GM18861 (cell line): ENCODE results near the gene NCS1.

ENCODE experiments used
- ATAC-seq: cut with Tn5 transposase; IDR thresholded peaks from one replicate; pipeline ENCODE4 v1.9.1; 2021; ENCODE audit not compliant: unreplicated experiment

The NCS1 gene

DNA sequence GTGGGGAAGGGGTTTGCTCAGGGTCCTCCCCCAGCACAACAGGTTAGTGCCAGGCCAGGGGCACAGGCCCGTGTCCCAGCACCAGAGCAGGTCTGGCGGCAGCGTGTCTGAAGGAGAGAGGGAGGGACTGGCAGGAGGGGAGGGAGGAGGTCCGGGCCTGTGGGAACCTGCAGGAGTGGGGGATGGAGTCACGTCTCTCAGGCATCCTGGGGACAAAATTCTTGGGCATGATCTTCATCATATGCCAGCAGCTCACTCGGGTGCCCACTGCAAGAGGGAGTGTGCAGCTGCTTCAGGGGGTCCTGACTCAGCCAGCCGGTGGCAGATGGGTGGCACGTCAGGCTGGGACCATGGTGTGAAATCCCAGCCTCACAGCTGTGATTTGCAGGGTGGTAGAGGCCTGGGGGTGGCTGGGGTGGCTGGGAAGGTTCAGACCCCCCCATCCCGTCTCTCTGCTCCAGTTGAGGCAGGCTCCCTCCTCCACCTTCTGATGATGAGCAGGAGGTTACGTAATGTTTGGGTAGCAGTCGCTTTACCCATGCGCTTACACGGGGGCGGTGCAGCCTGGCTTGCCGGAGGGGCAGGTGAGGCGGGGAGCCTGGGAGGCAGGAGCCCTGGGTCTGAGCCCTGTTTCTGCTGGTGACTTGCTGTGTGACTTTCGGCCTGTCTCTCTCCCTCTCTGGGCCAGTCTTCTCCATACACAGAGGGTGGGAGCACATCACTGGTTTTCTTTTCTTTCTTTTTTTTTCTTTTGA, 40.5 kb downstream of the NCS1 start:
- ATAC-seq = no peak

DNA sequence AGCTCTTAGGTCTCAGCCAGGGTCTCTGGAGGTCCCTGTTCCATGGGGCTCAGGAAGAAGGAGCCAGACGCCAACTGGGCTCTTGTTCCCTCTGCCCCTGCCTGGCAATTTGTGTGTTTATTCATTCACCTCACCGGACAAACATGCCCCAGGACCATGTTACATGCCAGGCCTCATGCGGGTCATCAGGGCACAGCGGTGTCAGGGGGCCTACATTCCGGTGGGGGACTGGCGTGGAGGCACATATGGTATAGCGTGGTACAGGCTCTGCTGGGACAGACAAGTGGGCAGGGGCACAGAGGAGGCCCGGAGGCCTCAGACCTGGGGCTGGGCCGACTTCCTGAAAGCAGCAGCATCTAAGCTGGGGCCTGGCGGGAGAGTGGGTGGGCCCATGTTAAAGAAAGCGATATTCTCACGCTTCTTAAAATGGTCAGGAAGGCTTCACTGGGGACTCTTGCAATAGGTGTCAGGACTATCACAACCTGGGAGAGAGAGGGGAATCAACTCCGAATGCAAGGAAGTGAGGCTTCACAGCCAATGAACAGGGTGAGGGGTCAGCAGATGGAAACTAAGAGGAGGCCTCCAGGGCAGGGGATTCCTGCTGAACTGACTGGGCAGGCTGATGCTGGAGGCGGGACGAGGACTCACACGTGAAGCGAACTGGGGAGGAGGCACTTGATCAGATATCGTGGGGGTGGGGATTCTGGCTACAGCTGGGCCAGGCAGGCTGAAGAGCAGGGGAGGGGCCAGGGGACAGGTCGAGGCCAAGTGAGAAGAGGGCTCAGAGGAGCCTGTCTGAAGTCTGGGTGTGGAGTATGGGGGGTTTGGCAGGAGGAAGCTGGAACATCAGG, 41.9 kb downstream of the NCS1 start:
- ATAC-seq = no peak

DNA sequence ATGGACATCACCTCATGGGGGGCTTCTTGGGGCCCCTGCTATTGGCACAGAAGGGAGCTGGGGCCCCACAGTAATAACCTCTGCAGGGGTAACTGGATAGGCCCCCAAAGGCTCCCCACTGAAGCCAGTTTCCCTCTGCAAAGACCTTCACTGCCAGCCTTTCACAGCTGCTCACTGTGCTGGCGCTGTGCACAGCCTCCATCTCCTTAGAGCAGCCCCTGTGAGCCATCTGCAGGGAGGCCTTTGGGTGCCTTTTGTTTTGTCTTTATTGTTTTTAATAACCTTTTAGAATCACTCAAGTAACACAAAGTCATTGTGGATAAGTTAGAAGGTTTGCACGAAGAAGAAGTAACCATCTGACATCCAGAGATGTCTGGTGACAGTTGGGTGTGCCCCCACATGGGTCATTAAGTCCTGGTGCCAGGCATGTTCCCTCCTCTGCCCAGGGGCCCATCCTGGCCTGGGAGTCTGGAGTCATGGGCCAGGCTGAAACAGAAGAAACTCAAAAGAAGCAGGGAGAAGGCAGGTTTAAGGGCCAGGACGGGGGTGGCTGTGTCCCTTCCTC, 42.7 kb downstream of the NCS1 start:
- no peak for ATAC-seq

DNA sequence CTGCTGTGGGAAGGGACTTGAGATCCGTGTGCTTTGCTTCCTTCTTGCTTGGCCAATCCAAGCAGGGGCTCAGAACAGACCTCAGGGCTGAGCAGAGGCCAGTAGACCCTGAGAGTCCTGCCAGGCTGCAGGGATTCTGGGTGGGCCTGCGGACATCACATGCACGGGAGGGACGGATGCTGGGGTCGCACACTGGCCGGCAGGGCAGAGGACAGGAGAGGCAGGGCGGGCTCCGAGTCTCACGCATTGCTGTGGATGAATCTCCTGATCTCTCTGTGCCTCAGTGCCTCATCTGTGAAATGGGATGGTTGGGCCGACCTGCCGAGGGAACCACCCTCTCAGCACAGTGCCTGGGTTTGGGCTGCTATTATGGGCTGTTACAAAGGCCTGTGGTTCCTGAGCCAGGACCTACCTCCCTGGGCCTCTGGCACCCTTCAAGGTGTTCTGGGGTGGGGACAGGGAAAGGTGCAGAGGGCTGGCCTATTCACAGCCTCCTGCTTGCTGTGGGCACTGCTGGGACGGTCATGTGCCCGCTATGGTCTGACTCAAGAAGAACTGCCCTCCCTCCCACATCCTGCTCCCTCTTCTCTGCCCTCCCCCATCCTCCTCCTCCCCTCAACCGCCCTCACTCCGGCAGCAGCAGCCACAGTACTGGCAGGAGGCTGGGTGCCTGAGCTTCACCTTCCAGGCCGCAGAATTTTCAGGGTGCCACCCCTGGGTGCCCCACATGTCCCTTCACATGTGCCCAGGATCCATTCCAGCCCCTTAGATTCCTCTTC, 43.3 kb downstream of the NCS1 start:
- no peak for ATAC-seq

DNA sequence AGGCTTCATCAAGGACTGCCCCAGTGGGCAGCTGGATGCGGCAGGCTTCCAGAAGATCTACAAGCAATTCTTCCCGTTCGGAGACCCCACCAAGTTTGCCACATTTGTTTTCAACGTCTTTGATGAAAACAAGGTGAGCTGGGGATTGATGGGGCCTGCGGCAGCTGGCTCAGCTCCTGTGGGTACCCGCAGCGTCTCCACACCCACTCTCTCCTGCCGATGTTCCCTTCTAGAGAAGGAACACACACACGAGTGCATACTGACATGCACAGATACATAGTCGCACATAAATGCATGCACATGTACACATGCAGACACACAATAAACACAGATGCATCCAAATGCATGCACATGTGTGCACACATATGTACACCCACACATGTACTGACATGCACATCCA, 45.6 kb downstream of the NCS1 start:
- ATAC-seq = no peak

DNA sequence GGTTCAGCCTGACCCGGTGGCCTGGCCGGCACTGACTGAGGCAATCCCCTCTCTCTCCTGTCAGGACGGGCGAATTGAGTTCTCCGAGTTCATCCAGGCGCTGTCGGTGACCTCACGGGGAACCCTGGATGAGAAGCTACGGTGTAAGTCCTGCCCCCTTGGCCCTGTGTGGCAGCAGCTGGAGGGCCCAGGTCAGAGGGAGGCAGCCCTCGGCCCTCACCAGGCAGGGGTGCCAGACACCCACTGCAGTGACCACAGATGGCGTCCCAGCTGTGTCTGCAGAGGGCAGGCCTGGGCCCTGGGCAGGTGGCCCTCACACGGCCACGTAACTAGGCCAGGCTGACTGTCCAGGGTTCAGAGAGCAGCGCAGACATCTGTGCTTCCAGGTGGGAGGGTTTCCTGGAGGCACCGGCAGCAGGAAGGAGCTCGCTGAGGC, 47.5 kb downstream of the NCS1 start:
- no peak for ATAC-seq

DNA sequence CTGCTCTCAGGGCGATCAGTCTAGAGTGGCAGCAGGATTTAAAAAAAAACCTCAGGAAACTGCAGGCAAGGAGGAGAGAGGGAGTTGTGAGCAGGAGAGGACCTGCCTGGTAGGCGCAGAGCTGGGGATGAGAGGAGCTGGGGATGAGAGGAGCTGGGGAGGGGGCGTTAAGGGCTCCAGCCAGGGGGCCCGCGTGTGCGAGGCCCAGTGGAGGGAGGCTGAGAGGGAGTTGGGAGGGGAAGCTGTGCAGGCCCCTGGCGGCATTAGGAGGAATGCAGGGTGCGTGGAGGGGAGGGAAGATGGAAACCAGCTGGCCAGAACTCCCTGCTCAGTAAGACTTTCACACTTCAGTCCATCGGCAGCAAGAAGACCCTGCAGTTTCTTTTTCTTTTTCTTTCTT, 48.1 kb downstream of the NCS1 start:
- ATAC-seq = no peak

DNA sequence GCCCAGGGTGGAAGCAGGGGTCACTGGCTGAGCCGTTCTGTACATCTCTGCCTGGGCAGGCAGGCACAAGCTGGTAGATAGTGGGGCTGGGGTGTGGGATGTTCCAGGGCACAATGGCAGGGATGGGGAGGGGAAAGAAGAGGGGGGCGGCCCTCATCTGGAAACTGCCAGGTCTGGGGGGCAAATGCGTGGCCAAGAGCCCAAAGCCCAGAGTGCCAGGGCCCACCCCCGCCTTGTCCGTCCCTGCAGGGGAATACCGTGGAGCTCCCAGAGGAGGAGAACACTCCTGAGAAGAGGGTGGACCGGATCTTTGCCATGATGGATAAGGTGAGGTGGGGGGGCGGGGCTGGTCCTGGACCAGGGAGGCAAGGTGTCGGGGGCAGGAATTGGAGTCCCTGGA, 50.6 kb downstream of the NCS1 start:
- no peak for ATAC-seq

DNA sequence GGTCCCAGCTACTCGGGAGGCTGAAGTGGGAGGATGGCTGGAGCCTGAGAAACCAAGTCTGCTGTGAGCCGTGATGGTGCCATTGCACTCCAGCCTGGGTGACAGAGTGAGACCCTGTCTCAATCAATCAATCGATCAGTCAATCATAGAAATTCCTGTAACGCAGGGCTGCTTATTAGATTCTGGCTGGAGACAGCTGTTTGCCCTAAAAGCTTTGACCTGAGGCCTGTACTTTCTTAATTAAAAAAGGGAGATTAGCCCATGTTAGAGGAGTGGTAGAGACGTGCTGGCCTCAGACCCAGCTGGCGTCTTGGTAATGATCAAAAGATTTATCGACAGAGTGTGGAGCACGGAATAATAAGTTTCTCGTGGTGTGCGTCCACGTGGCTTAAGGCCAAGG, 52.9 kb downstream of the NCS1 start:
- ATAC-seq = no peak

DNA sequence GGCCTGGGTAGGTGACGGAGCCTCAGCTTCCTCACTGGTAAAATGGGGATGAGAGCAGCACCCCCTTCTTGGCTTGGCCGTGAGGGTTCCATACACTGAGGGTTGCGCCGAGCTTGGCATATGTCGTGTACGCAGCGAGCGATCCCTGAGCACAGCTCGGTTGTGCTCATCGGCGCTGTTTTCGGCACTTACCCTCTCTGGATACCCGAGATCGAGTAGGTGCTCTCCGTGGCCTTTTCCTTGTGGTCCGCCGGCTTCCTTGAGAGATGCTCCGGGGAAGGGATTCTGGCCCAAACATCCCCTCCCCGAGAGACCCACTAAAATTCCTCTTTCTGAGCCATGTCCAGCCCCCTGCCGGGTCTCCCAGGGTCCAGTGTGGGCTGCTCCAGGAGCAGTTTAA, 53.4 kb downstream of the NCS1 start:
- no peak for ATAC-seq

DNA sequence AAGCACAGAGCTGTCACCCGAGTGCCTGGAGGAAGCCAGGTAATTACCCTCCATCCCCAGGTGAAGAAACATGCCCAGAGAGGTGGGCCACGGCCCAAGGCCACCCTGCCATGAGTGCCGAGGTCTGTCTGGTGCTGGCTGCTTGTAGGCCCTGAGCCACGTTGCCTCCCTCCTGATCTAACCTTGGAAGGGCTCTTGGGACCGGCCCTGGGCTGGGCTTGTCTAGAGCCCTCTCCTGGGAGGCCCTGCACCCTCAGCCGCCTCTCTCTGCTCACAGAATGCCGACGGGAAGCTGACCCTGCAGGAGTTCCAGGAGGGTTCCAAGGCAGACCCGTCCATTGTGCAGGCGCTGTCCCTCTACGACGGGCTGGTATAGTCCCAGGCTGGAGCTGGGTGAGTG, 53.9 kb downstream of the NCS1 start:
- ATAC-seq = no peak

DNA sequence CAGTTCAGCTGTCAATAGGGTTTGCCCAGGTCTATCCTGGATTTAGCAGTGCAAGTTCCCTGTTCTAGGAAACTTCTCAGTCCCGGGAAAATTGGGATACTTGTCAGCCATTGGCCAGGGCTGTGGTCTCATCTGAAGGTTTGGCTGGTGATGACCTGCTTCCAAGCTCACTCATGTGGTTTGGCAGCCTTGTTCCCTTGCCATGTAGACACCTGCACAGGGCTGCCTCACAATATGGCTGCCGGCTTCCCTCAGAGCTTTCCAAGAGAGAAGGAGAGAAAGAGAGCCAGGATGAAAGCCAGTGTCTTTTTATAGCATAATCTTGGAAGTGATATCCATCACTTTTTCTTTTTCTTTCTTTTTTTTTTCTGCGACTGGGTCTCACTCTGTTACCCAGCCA, 55.6 kb downstream of the NCS1 start:
- ATAC-seq = no peak

DNA sequence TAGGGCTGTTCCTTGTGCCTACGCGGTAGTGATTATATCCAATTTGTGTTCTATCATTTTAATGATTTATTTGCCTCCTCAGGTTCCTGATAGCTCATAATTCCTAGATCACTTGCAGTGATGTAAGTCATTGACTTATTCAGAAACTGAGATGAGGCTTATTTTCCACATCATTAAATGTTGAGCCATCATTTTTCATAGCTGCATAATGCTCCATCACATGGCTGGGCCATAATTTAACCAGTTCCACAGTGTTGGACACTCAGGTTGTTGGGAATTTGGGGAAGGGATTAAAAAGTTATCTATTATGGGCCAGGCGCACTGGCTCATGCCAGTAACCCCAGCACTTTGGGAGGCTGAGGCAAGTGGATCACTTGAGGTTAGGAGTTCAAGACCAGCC, 57.6 kb downstream of the NCS1 start:
- ATAC-seq = no peak

DNA sequence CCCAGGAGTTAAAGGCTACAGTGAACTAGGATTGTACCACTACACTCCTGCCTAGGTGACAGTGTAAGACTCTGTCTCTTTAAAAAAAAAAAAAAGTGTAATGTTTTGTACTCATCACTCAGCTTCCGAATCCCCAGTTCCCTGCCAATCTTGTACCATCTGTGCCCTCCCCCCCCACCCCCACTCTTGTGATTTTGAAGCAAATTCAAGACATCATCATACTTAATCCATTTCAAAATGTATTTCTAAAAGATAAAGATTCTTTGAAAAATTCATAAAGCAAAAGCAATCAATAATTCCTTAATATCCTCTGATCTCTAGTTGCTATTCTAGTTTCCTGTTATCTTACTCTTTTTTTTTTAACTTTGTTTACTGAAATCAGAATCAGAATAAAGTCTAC, 58.4 kb downstream of the NCS1 start:
- ATAC-seq = no peak

DNA sequence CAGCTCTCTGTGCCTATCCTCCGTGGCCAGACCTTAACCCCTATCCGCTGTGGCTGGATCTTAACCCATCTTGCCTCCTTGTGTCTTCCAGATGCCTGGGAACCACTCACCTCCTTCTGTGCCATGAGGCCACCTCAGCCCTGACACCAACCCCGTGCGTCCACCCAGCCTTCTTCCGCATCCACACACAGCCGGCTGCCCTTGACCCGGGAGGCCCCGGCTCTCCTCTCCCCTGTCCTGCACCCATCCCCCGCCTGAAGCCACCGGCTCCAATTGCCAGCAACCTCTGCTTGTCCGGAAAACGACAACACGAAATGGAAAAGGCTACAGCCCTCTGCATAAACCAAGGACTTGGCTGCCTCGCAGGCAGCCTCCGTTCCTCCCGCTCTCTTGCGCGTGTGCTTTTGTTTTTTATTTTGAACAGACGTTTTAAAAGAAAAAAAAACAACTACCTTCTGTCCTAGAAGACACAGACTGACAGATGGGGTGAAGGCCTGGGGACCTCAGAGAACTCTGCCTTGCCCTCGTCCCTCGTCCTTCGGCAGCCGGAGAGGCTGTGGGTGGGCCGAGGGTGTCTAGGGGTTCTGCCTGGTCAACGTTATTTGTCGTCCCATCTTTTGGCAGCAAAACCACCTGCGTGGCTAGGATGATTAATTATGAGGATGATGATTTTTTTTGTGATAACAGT, 60.8 kb downstream of the NCS1 start:
- ATAC-seq = no peak

DNA sequence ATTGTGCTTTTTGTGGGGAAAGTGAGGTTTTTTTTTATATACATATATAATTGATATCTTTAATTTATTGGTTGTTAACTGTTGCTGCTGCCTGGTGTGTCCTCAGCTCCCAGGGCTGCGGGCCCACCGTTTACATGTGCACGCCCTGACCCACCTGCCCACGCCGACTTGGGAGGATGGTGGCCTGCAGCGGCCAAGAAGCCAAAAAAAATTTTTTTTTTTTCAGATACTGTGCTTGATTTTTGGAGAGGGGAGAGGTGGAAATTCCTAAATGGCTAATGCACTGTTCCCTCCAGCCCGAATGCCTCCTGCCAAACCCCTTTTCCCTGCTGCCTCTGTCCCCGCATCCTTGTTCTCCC, 61.4 kb downstream of the NCS1 start:
- no peak for ATAC-seq

DNA sequence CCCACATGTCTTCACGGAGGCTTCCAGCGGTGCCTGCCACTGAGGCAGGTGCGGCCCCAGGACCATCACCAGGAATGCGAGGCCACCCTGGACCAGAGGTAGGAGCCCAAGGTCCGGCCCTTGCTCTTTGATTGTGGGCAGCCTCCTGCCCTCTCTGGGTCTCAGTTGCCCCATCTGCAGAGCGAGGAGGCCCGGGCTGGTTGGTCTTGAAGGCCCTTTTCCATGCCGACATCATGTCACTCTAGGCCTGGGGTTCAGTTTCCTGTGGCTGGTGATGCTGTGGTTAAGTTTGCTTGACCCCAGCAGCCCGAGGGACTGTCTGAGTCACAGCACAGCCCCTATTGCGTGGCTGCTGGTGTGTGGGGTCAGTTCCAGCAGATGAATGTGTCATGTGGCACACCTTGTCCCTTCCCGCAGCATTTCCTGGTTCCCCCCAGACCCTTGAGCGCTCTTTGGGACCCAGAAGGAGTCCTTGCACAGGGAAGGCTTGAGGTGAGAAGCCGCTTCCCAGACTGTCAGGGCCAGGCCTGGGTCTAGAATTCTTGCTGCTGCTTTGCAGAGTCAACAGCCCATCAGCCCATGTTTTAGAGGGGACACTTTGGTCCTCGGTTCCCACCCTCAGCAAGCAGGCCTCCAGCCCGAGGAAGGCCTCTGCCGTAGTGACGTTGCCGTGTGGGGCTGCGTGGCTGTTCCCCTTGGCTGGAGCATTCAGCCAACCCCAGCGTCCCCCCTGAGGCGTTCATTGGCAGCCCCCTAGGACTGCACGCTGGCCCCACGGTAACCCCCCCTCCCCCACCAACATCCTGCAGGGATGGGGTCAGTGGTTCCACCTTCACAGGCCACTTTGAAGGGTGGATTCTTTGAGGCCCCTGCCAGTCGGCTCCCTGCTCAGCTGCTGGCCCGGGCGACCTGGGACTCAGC, 62.4 kb downstream of the NCS1 start:
- no peak for ATAC-seq

DNA sequence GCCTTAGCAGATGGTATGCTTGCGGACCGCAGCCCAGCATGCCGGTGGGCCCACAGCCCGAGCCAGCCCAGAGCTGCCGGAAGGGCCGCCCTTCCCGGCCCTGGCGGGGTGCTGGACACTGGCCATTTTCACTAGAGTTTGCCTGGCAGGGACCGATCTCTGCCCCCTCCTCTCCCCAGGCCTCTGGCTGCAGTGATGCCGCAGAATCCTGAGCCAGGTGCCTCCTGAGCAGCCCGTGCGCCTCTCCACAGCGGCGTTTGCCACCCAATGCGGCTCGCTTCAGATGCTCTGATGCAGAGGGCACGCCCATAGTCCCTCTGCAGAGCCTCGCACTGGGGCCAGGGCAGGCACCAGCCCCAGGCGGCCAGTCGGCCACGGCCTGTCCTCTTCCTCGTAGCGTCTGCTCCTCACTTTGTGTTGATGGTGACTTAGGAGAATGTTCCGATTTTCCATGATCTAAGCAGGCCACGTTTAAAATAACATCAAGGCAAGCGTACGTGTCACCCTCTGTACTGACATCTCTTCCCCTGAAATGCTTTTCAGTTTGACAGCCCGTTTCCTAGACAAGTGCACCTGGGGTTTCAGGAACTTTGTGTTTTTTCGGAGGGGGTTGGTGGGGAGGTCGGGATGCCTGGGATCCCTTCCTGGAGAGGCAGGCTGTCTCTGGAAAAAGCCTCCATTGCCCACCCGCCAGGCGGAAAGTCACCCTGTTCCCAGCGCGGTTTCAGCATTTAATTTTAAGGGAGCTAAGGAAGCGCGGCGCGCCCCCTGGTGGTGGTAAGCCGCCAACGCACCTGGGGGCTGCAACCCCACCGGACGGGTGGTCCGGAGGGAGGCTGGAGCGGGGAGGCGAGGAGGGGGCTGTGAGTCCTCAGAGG, 63.6 kb downstream of the NCS1 start:
- no peak for ATAC-seq

DNA sequence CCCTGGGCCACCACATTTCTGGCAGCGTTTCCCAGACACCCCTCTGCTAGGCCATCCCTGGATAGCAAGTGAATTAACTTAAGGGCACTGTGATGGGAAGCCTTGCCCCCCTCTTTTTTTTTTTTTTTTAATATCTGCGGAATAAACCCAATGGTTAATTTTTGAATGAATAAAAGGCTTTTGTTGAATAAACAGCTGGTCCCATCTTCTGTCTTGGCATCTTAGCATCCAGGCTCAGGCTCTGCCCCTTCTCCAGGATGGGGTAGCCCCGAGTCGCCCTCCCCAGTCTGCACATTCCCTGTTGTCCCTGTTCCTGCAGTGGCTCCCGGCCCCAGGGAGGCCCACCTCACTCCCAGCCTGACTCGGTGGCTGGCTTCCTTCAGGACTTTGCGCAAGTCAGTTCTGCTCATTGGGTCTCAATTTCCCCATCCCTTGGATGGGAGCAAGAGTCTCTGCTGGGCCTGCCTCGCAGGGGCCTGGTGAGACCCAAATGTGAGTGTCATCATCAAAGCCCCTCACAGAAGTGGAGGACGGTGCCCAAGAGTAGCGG, 64.3 kb downstream of the NCS1 start:
- ATAC-seq = no peak
